ENCODE data around the gene GADD45GIP1.
"Not testable (repeated sequence)": the region's sequence is repeated elsewhere in the genome, so short reads cannot be mapped to it uniquely, and the experiment has no call there.

GADD45GIP1 gene

GRCh38 chr19:12937927-12938778 lies 18.9 kb downstream of the GADD45GIP1 start, which contains the start of gene CALR:
TSS of gene CALR (plus strand) at chr19:12938609. CDS start at chr19:12938680, 71 bp downstream.
- peak; percentile 99 for DNase-seq

- DNase-seq = peak; percentile 35
Observed at GRCh38 chr19:12937093-12937926, 19.7 kb downstream of the GADD45GIP1 start.

GRCh38 chr19:12936582-12936981 lies 20.4 kb downstream of the GADD45GIP1 start:
- no peak for DNase-seq

- DNase-seq = no peak
Observed at GRCh38 chr19:12935071-12935470, 22.0 kb downstream of the GADD45GIP1 start.

GRCh38 chr19:12933287-12934072 lies 23.5 kb downstream of the GADD45GIP1 start, which contains the start of gene FARSA:
TSS of gene FARSA (minus strand) at chr19:12933711. CDS start at chr19:12933696, 15 bp downstream.
- DNase-seq = peak; percentile 90

- DNase-seq = no peak
Observed at GRCh38 chr19:12932392-12933286, 24.4 kb downstream of the GADD45GIP1 start.

GRCh38 chr19:12930002-12930645 lies 26.9 kb downstream of the GADD45GIP1 start:
- no peak for DNase-seq

GRCh38 chr19:12924621-12925310 lies 32.3 kb downstream of the GADD45GIP1 start:
- no peak for DNase-seq

GRCh38 chr19:12922959-12923358 lies 34.1 kb downstream of the GADD45GIP1 start:
- DNase-seq = no peak

GRCh38 chr19:12921047-12921446 lies 36.0 kb downstream of the GADD45GIP1 start:
- DNase-seq = no peak

GRCh38 chr19:12918253-12918652 lies 38.8 kb downstream of the GADD45GIP1 start:
- DNase-seq = no peak

GRCh38 chr19:12915860-12916259 lies 41.2 kb downstream of the GADD45GIP1 start:
- DNase-seq = not testable (repeated sequence)

- peak; percentile 70 for DNase-seq
Observed at GRCh38 chr19:12913851-12914690, 43.0 kb downstream of the GADD45GIP1 start.

GRCh38 chr19:12913011-12913561 lies 43.9 kb downstream of the GADD45GIP1 start:
- no peak for DNase-seq

- DNase-seq = no peak
Observed at GRCh38 chr19:12912571-12912970, 44.5 kb downstream of the GADD45GIP1 start.

- no peak for DNase-seq
Observed at GRCh38 chr19:12907166-12907565, 49.9 kb downstream of the GADD45GIP1 start.

Data from CD4-positive, alpha-beta T cell treated with Interleukin-15 for 1 hour (primary cell).